BLaER1 treated with 17β-estradiol and CSF1 and Interleukin-3, amounts not matched to agents 10 nM and 100 nM (cell line): Measurements from ENCODE around the gene TP53RK.

ENCODE experiments used
- H3K27ac ChIP-seq, 11 experiments: shearing (Covaris generic); formaldehyde crosslinking; 2 replicates each; pipeline ENCODE4 v1.8.1; 2022
- H3K27me3 ChIP-seq, 11 experiments: shearing (Covaris generic); formaldehyde crosslinking; 2 replicates each; pipeline ENCODE4 v1.8.1; 2022
- H3K36me3 ChIP-seq, 11 experiments: shearing (Covaris generic); formaldehyde crosslinking; 2 replicates each; pipeline ENCODE4 v1.8.1; 2022
- H3K4me1 ChIP-seq, 10 experiments: shearing (Covaris generic); formaldehyde crosslinking; 2 replicates each; pipeline ENCODE4 v1.8.1; 2022
- H3K4me2 ChIP-seq, 11 experiments: shearing (Covaris generic); formaldehyde crosslinking; 2 replicates each; pipeline ENCODE4 v1.8.1; 2022
- H3K4me3 ChIP-seq, 10 experiments: shearing (Covaris generic); formaldehyde crosslinking; 2 replicates each; pipeline ENCODE4 v1.8.1; 2022
- H3K9ac ChIP-seq, 11 experiments: shearing (Covaris generic); formaldehyde crosslinking; 2 replicates each; pipeline ENCODE4 v1.8.1; 2022
- H3K9me3 ChIP-seq, 11 experiments: shearing (Covaris generic); formaldehyde crosslinking; replicated peaks in 1 of 11; 2 replicates each; pipeline ENCODE4 v1.8.1; 2022
- H4K20me1 ChIP-seq, 11 experiments: shearing (Covaris generic); formaldehyde crosslinking; 2 replicates each; pipeline ENCODE4 v1.8.1; 2022
- Cebpa-rat ChIP-seq, 11 experiments: shearing (Covaris generic); IDR thresholded peaks; 2 replicates each; pipeline ENCODE4 v1.8.1; 2022

TP53RK gene

GRCh38 chr20:46665602-46666001, 23.6 kb downstream of the TP53RK start:
- Histone ChIP-seq H4K20me1 (no peaks in the 10 kb centered on the region), H3K4me1 (peaks cover 0 to 11% (median 0%) of the 10 kb centered on the region in 10 experiments; a peak in 5 of 20 replicates), H3K36me3 (peaks cover 0 to 11% (median 0%) of the 10 kb centered on the region in 11 experiments; a peak in 5 of 22 replicates), H3K27me3 (no peaks in the 10 kb centered on the region), H3K27ac (no peak overlapping the region), H3K4me2 (no peak overlapping the region), H3K4me3 (no peak overlapping the region), H3K9ac (no peak overlapping the region), H3K9me3 (peaks cover 9 to 19% (median 16%) of the 10 kb centered on the region in 11 experiments)
- no peak for TF ChIP-seq Cebpa-rat (IDR thresholded peaks at IDR 0.05)

- Histone ChIP-seq H3K4me2 (no peak overlapping the region), H3K4me3 (no peak overlapping the region), H3K9me3 (no peaks in the 10 kb centered on the region), H3K4me1 (peaks cover 0 to 11% (median 0%) of the 10 kb centered on the region in 10 experiments; a peak in 5 of 20 replicates), H3K9ac (no peak overlapping the region), H3K27me3 (no peaks in the 10 kb centered on the region), H3K36me3 (no peaks in the 10 kb centered on the region), H4K20me1 (no peaks in the 10 kb centered on the region), H3K27ac (no peak overlapping the region)
- no peak for TF ChIP-seq Cebpa-rat (IDR thresholded peaks at IDR 0.05)
These were observed 25.7 kb downstream of the TP53RK start for GRCh38 chr20:46663531-46663930.

GRCh38 chr20:46661659-46662058, 27.6 kb downstream of the TP53RK start:
- Histone ChIP-seq H3K27me3 (no peaks in the 10 kb centered on the region), H3K9ac (no peak overlapping the region), H4K20me1 (no peaks in the 10 kb centered on the region), H3K36me3 (no peaks in the 10 kb centered on the region), H3K9me3 (0 out of 22 replicates have a peak, but pooled peaks cover 0 to 8% (median 0%) of the 10 kb centered on the region in 11 experiments), H3K4me2 (no peak overlapping the region), H3K27ac (no peak overlapping the region), H3K4me1 (peaks cover 0 to 5% (median 0%) of the 10 kb centered on the region in 10 experiments; a peak in 5 of 20 replicates), H3K4me3 (no peak overlapping the region)
- TF ChIP-seq Cebpa-rat (IDR thresholded peaks at IDR 0.05) = no peak

- H3K9ac ChIP-seq = no peak overlapping the region
- no peak for TF ChIP-seq Cebpa-rat (IDR thresholded peaks at IDR 0.05)
These were observed 28.8 kb downstream of the TP53RK start for GRCh38 chr20:46660487-46660886.

GRCh38 chr20:46657618-46658017, 31.6 kb downstream of the TP53RK start:
- Histone ChIP-seq H3K4me2 (no peak overlapping the region), H3K9ac (no peak overlapping the region), H3K36me3 (no peaks in the 10 kb centered on the region), H3K27ac (no peak overlapping the region), H3K4me3 (no peak overlapping the region), H3K9me3 (0 out of 22 replicates have a peak, but pooled peaks cover 0 to 8% (median 0%) of the 10 kb centered on the region in 11 experiments), H3K4me1 (no peaks in the 10 kb centered on the region), H4K20me1 (no peaks in the 10 kb centered on the region), H3K27me3 (no peaks in the 10 kb centered on the region)
- TF ChIP-seq Cebpa-rat (IDR thresholded peaks at IDR 0.05) = no peak

More at GRCh38 chr20:46660487-46660886, 28.8 kb downstream of the TP53RK start:
- no peak overlapping the region for H3K4me2 ChIP-seq
- no peak overlapping the region for H3K27ac ChIP-seq
- no peaks in the 10 kb centered on the region for H3K27me3 ChIP-seq
- 0 out of 22 replicates have a peak, but pooled peaks cover 0 to 8% (median 0%) of the 10 kb centered on the region in 11 experiments for H3K9me3 ChIP-seq
- no peaks in the 10 kb centered on the region for H3K36me3 ChIP-seq
- H3K4me3 ChIP-seq = no peak overlapping the region
- no peaks in the 10 kb centered on the region for H3K4me1 ChIP-seq
- H4K20me1 ChIP-seq = no peaks in the 10 kb centered on the region

GRCh38 chr20:46657137-46657536, 32.1 kb downstream of the TP53RK start:
- TF ChIP-seq Cebpa-rat (IDR thresholded peaks at IDR 0.05) = no peak
- no peaks in the 10 kb centered on the region for H3K36me3 ChIP-seq
- H3K27ac ChIP-seq = no peak overlapping the region
- H3K27me3 ChIP-seq = no peaks in the 10 kb centered on the region
- H3K4me3 ChIP-seq = no peak overlapping the region
- H3K4me2 ChIP-seq = no peak overlapping the region
- H3K9me3 ChIP-seq = 0 out of 22 replicates have a peak, but pooled peaks cover 0 to 8% (median 0%) of the 10 kb centered on the region in 11 experiments
- H4K20me1 ChIP-seq = no peaks in the 10 kb centered on the region
- no peaks in the 10 kb centered on the region for H3K4me1 ChIP-seq
- no peak overlapping the region for H3K9ac ChIP-seq

- no peak for TF ChIP-seq Cebpa-rat (IDR thresholded peaks at IDR 0.05)
- H3K9me3 ChIP-seq = peaks cover 0 to 10% (median 0%) of the 10 kb centered on the region in 11 experiments; a peak in 1 of 22 replicates
- H3K4me3 ChIP-seq = no peak overlapping the region
- H3K9ac ChIP-seq = no peak overlapping the region
- no peak overlapping the region for H3K4me2 ChIP-seq
- H3K36me3 ChIP-seq = no peaks in the 10 kb centered on the region
- H3K4me1 ChIP-seq = peaks cover 0 to 6% (median 0%) of the 10 kb centered on the region in 10 experiments; a peak in 2 of 20 replicates
- no peak overlapping the region for H3K27ac ChIP-seq
- H3K27me3 ChIP-seq = no peaks in the 10 kb centered on the region
- no peaks in the 10 kb centered on the region for H4K20me1 ChIP-seq
These were observed 36.5 kb downstream of the TP53RK start for GRCh38 chr20:46652699-46653098.

GRCh38 chr20:46651091-46651962, 37.9 kb downstream of the TP53RK start, which contains the start of gene SLC13A3:
Gene SLC13A3 (minus strand): TSS chr20:46651459. CDS start chr20:46651421, 38 bp downstream.
- peaks cover 0 to 8% (median 0%) of the 10 kb centered on the region in 11 experiments; a peak in 1 of 22 replicates for H3K9me3 ChIP-seq
- H3K4me2 ChIP-seq = no peak within 1 kb of the TSS
- TF ChIP-seq Cebpa-rat (IDR thresholded peaks at IDR 0.05) = no peak
- no peaks in the 10 kb centered on the region for H4K20me1 ChIP-seq
- no peak within 1 kb of the TSS for H3K9ac ChIP-seq
- no peaks in the 10 kb centered on the region for H3K36me3 ChIP-seq
- no peak within 1 kb of the TSS for H3K27ac ChIP-seq
- no peaks in the 10 kb centered on the region for H3K27me3 ChIP-seq
- H3K4me1 ChIP-seq = peaks cover 0 to 6% (median 0%) of the 10 kb centered on the region in 10 experiments; a peak in 2 of 20 replicates
- H3K4me3 ChIP-seq = no peak within 1 kb of the TSS

GRCh38 chr20:46650575-46651090, 38.6 kb downstream of the TP53RK start:
- Histone ChIP-seq H3K9ac (no peak overlapping the region), H3K27ac (no peak overlapping the region), H3K9me3 (peaks cover 0 to 8% (median 0%) of the 10 kb centered on the region in 11 experiments; a peak in 1 of 22 replicates), H3K4me2 (no peak overlapping the region), H3K36me3 (no peaks in the 10 kb centered on the region), H3K4me3 (no peak overlapping the region), H4K20me1 (no peaks in the 10 kb centered on the region), H3K4me1 (peaks cover 0 to 6% (median 0%) of the 10 kb centered on the region in 10 experiments; a peak in 2 of 20 replicates), H3K27me3 (no peaks in the 10 kb centered on the region)
- TF ChIP-seq Cebpa-rat (IDR thresholded peaks at IDR 0.05) = no peak
